DOHH2 (cell line): ENCODE results near the gene GINM1.

Source experiments
- EZH2phosphoT487 ChIP-seq: fragments of 200-600 bp; sonication (generic); IDR thresholded peaks from 2 replicates; pipeline ENCODE4 v1.6.1; 2017; ENCODE audit warnings: borderline replicate concordance, mild to moderate bottlenecking, antibody characterized with exemption, low read length, moderate library complexity, mixed read lengths
- TF ChIP-seq, protein P1 (sequence below): fragments of 200-600 bp; sonication (generic); IDR thresholded peaks from one replicate; pipeline ENCODE4 v1.5.1; 2014; ENCODE audit warnings: antibody characterized with exemption, mild to moderate bottlenecking, low read depth, low read length; ENCODE audit not compliant: poor library complexity, severe bottlenecking

DNA sequence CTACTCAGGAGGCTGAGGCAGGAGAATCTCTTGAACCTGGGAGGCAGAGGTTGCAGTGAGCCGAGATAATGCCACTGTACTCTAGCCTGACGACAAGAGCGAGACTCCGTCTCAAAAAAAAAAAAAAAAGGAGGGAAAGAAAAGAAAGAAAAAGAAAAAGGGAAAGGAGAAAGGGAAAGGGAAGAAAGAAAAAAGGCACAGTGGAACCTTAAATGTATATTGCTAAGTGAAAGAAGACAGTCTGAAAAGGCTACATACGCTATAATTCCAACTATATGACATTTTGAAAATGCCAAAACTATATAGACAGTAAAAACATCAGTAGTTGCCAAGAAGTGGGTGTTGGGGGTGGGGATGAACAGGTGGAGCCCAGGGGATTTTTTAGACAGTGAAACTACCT is 36.5 kb upstream of the GINM1 start:
- TF ChIP-seq, protein P1, sequence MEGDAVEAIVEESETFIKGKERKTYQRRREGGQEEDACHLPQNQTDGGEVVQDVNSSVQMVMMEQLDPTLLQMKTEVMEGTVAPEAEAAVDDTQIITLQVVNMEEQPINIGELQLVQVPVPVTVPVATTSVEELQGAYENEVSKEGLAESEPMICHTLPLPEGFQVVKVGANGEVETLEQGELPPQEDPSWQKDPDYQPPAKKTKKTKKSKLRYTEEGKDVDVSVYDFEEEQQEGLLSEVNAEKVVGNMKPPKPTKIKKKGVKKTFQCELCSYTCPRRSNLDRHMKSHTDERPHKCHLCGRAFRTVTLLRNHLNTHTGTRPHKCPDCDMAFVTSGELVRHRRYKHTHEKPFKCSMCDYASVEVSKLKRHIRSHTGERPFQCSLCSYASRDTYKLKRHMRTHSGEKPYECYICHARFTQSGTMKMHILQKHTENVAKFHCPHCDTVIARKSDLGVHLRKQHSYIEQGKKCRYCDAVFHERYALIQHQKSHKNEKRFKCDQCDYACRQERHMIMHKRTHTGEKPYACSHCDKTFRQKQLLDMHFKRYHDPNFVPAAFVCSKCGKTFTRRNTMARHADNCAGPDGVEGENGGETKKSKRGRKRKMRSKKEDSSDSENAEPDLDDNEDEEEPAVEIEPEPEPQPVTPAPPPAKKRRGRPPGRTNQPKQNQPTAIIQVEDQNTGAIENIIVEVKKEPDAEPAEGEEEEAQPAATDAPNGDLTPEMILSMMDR: no peak
- TF ChIP-seq EZH2phosphoT487: no peak
